SW 1271 (cell line): ENCODE data around the gene FBXW2.

Experiments used
- DNase-seq, 2 experiments: peaks; one replicate each; lab custom pipeline; 2025; lab: John Stamatoyannopoulos, UW

Gene FBXW2

GRCh38 chr9:120714088-120714845 lies 78.9 kb downstream of the FBXW2 start, which contains the start of gene MEGF9:
TSS of gene MEGF9 (minus strand) at chr9:120714470. CDS start at chr9:120714358, 112 bp downstream.
- DNase-seq = peak; percentile 92 to 95

DNA sequence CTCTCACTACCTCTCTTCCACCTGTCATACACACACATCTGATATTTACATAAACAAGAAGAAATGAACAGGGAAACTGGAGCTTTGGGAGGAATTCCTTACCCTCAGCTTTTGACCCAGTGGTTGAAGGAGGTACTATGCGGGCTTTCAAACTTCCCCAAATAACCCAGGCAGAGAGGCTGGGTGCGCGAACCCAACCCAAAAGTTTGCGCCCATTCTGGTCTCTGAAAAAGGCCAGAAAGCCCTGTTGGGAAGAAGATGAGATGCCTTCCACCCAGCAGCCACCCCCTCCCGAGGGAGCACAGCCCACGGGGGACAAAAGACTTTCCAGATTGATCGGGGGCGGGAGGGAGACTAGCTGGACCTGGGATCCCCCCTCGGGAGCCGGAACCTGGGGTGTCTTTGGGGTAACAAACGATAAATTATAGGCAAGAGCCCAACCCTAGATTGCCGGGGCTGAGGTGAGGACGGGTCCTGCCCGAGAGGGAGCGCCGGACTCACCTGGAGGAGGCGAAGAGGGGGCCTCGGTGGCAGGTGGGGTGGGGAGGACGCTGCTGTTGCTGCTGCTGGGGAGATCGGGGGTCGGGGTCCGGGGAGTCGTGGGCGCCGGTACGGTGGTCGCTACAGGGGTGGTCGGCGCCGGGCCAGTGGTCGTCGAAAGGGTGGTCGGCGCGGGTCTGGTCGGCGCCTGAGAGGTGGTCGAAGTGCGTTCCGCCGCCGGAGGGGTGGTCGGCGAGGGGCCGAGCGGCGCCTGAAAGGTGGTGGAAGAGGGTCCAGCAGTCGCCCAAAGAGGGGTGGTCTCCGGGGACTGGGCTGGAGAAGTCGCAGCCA lies 79.7 kb downstream of the FBXW2 start:
- no peak for DNase-seq

- DNase-seq = no peak
These were observed 80.6 kb downstream of the FBXW2 start for GRCh38 chr9:120712539-120713031.

DNA sequence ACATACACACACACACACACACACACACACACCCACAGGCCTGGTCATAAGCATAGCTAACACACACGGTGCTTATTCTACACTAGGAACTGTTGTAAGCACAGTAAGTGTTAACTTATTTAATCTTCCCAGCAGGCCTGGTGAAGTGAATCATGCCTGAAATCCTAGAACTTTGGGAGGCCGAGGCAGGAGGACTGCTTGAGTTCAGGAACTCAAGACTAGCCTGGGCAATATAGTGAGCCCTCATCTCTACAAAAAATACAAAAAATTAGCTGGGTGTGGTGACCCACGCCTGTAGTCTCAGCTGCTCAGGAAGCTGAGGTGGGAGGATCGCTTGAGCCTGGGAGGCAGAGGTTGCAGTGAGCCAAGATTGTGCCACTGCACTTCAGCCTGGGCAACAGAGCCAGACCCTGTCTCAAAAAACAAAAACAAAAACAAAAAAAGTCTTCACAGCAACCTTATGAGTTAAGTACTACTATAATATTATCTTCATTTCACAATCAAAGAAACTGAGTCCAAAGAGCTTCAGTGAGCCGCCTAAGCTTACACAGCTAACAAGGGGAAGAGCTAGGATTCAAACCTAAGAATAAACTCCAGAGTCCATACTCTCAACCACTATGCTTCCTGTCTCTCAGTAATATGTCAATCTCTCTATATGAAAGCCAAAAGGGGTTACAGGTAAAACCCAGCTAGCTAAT lies 81.2 kb downstream of the FBXW2 start:
- DNase-seq = no peak

- peak in 1 of 2 experiments; percentile 31 for DNase-seq
These were observed 81.9 kb downstream of the FBXW2 start for GRCh38 chr9:120711354-120711753.

- peak; percentile 33 to 73 for DNase-seq
These were observed 82.9 kb downstream of the FBXW2 start for GRCh38 chr9:120710110-120710981.

- DNase-seq = no peak
These were observed 84.5 kb downstream of the FBXW2 start for GRCh38 chr9:120708526-120709224.

- DNase-seq = no peak
These were observed 86.0 kb downstream of the FBXW2 start for GRCh38 chr9:120707170-120707569.
